ENCODE measurements around the gene SPATA6L.

Gene SPATA6L

GRCh38 chr9:4581035-4581760 is 85.1 kb downstream of the SPATA6L start:
- TF ChIP-seq CTCF (conservative IDR thresholded peaks at IDR 0.05; ENCODE audit: low read depth, low read length), result no peak
- peak; percentile 43 for DNase-seq (ENCODE audit: low read depth)
- H3K4me3 ChIP-seq (ENCODE audit: low read length), result no peak overlapping the region

- no peak for TF ChIP-seq CTCF (conservative IDR thresholded peaks at IDR 0.05; ENCODE audit: low read depth, low read length)
- H3K4me3 ChIP-seq (ENCODE audit: low read length), result no peak overlapping the region
- DNase-seq (ENCODE audit: low read depth), result peak; percentile 15
These were observed 87.3 kb downstream of the SPATA6L start for GRCh38 chr9:4579001-4579400.

GRCh38 chr9:4576448-4576847 is 89.8 kb downstream of the SPATA6L start:
- no peak overlapping the region for H3K4me3 ChIP-seq (ENCODE audit: low read length)
- DNase-seq (ENCODE audit: low read depth), result no peak
- TF ChIP-seq CTCF (conservative IDR thresholded peaks at IDR 0.05; ENCODE audit: low read depth, low read length), result no peak

- no peak overlapping the region for H3K4me3 ChIP-seq (ENCODE audit: low read length)
- TF ChIP-seq CTCF (conservative IDR thresholded peaks at IDR 0.05; ENCODE audit: low read depth, low read length), result no peak
- no peak for DNase-seq (ENCODE audit: low read depth)
These were observed 90.3 kb downstream of the SPATA6L start for GRCh38 chr9:4575997-4576396.

GRCh38 chr9:4574657-4575243 is 91.5 kb downstream of the SPATA6L start:
- no peak overlapping the region for H3K4me3 ChIP-seq (ENCODE audit: low read length)
- TF ChIP-seq CTCF (conservative IDR thresholded peaks at IDR 0.05; ENCODE audit: low read depth, low read length), result no peak
- no peak for DNase-seq (ENCODE audit: low read depth)

GRCh38 chr9:4573634-4574389 is 92.5 kb downstream of the SPATA6L start:
- H3K4me3 ChIP-seq (ENCODE audit: low read length), result no peak overlapping the region
- TF ChIP-seq CTCF (conservative IDR thresholded peaks at IDR 0.05; ENCODE audit: low read depth, low read length), result no peak
- DNase-seq (ENCODE audit: low read depth), result no peak
